Adrenal gland (tissue), 5 donors: ENCODE measurements around the gene TIMM17B.

ENCODE experiments used
- POLR2A ChIP-seq, 2 donors: fragments of 450-650 bp; IDR thresholded peaks; one replicate each; pipeline ENCODE4 v1.6.1; 2017; ENCODE audit warnings: antibody characterized with exemption in 2 of 2, mild to moderate bottlenecking in 2 of 2, moderate library complexity in 1 of 2
- TF ChIP-seq, protein P1 (sequence below), 6 experiments: fragments of 450-650 bp in 4 of 6; fragments of 200-600 bp in 2 of 6; sonication (generic) in 1 of 6; IDR thresholded peaks; 1 replicate in 5 of 6; 2 replicates in 1 of 6; pipeline versions ENCODE4 v1.5.1 to v1.8.0; 2016 to 2021; ENCODE audit warnings: antibody characterized with exemption in 6 of 6, mild to moderate bottlenecking in 2 of 6, moderate library complexity in 1 of 6
- donor health status: DM: no; HTN: no; CAD: no.

DNA sequence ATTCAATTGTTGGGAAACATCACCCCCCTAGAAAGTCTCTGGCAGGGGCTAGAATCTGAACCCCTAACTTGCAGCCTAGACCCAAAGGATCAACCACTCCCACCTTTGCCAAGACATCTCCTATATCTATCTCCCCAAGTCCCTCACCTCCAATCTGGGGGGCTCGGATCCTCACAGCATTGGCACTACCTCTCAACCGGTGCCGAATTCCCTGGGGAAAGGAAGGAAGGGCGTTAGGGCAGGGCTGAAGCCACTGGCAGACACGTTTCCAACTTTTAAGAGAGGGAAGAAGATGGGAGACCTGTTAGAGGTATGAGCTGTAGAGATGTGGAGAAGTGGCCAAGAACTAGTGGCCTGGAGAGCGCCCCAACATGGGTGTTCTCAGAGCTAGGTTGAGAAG, 2.7 kb downstream of the TIMM17B start:
- TF ChIP-seq, protein P1, sequence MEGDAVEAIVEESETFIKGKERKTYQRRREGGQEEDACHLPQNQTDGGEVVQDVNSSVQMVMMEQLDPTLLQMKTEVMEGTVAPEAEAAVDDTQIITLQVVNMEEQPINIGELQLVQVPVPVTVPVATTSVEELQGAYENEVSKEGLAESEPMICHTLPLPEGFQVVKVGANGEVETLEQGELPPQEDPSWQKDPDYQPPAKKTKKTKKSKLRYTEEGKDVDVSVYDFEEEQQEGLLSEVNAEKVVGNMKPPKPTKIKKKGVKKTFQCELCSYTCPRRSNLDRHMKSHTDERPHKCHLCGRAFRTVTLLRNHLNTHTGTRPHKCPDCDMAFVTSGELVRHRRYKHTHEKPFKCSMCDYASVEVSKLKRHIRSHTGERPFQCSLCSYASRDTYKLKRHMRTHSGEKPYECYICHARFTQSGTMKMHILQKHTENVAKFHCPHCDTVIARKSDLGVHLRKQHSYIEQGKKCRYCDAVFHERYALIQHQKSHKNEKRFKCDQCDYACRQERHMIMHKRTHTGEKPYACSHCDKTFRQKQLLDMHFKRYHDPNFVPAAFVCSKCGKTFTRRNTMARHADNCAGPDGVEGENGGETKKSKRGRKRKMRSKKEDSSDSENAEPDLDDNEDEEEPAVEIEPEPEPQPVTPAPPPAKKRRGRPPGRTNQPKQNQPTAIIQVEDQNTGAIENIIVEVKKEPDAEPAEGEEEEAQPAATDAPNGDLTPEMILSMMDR (IDR thresholded peaks at IDR 0.05) = no peak
- TF ChIP-seq POLR2A (IDR thresholded peaks at IDR 0.05) = no peak
